ENCODE results near the gene RFX3.

The RFX3 gene

DNA sequence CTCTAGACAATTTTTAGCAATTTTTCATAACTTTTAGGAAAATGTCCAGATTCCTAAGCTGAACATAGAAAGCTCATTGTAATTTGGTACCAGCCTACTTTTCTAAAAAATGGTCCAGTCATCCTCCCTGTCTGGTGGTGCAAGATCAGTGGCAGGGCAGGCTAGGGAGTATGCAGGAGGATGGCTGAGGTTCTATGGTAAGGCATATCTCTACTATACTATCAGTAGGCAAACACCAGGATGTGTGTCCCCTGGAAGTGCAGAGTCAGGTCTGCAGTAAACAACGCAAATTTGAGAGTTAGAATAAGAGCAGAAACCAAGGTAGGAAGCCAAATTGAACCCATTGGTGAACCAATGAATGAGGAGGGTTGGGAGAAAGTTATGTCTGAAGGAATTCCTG, 22.8 kb upstream of the RFX3 start:
- H3K4me3 ChIP-seq (ENCODE audit: low read depth, low read length): no peak overlapping the region
- TF ChIP-seq, protein P1, sequence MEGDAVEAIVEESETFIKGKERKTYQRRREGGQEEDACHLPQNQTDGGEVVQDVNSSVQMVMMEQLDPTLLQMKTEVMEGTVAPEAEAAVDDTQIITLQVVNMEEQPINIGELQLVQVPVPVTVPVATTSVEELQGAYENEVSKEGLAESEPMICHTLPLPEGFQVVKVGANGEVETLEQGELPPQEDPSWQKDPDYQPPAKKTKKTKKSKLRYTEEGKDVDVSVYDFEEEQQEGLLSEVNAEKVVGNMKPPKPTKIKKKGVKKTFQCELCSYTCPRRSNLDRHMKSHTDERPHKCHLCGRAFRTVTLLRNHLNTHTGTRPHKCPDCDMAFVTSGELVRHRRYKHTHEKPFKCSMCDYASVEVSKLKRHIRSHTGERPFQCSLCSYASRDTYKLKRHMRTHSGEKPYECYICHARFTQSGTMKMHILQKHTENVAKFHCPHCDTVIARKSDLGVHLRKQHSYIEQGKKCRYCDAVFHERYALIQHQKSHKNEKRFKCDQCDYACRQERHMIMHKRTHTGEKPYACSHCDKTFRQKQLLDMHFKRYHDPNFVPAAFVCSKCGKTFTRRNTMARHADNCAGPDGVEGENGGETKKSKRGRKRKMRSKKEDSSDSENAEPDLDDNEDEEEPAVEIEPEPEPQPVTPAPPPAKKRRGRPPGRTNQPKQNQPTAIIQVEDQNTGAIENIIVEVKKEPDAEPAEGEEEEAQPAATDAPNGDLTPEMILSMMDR (IDR thresholded peaks at IDR 0.05; ENCODE audit: insufficient read depth, low read length, missing control alignments): no peak
- ChIA-PET CTCF (no interaction called here), POLR2A (no interaction called here)
- no peak for DNase-seq (ENCODE audit: low read depth, low spot score)

GRCh38 chr9:3541206-3541605, 15.4 kb upstream of the RFX3 start:
- H3K4me3 ChIP-seq (ENCODE audit: low read depth, low read length): no peak overlapping the region
- ChIA-PET CTCF (no interaction called here), POLR2A (no interaction called here)
- no peak for DNase-seq (ENCODE audit: low read depth, low spot score)
- TF ChIP-seq, protein P1 (IDR thresholded peaks at IDR 0.05; ENCODE audit: insufficient read depth, low read length, missing control alignments): no peak

DNA sequence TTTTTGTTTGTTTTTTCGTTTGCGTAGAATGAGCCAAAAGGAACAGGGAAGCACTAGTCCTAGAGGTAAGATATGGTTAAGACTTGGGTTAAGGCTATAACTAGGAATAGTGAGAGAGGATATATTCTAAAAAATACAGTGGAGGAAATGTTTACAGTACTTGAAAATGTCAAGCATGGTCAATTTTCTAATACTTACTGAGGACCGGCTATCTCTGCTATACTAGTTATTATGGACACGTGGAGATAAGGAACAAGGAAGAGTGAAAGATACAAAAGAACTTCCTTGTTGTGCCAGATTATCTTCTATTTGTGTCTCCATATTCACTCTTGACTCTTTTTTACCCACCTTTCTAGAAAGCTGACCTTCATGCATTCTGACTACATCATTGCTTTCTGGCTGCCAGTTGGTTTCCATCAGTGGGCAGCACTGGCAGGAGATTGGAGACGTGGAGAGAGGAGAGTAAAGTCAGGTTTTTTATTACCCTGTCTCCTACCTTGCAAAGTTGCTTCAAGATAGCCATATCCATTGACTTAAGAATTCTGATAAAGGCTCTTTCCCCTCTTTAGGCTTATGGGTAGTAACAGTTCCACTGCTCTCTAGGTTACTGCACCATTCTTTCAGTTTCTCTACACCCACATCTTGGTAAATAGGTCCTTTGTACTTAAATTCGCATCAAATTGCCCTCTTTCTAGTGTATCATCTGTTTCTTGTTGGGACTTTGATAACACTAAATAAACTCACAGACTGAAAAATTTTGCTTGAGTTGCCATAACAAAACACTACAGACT, 9.0 kb upstream of the RFX3 start:
- ChIA-PET CTCF (no interaction called here), POLR2A (no interaction called here)
- DNase-seq (ENCODE audit: low read depth, low spot score): no peak
- TF ChIP-seq, protein P1 (IDR thresholded peaks at IDR 0.05; ENCODE audit: insufficient read depth, low read length, missing control alignments): no peak
- H3K4me3 ChIP-seq (ENCODE audit: low read depth, low read length): no peak overlapping the region

GRCh38 chr9:3532158-3532557, 6.4 kb upstream of the RFX3 start:
- POLR2A ChIA-PET: no interaction called here
- TF ChIP-seq, protein P1 (IDR thresholded peaks at IDR 0.05; ENCODE audit: insufficient read depth, low read length, missing control alignments): no peak
- H3K4me3 ChIP-seq (ENCODE audit: low read depth, low read length): no peak overlapping the region
- CTCF ChIA-PET: no interaction called here
- DNase-seq (ENCODE audit: low read depth, low spot score): no peak

GRCh38 chr9:3528451-3528850, 2.6 kb upstream of the RFX3 start:
- TF ChIP-seq, protein P1 (IDR thresholded peaks at IDR 0.05; ENCODE audit: insufficient read depth, low read length, missing control alignments): no peak
- CTCF ChIA-PET: interaction anchor here (0.8 to 1.3 kb wide), 2 partner anchors 13 to 14 kb away, joined by 3 to 5 read pairs; no protein-coding TSS in a partner anchor
- no peak for DNase-seq (ENCODE audit: low read depth, low spot score)
- no peak overlapping the region for H3K4me3 ChIP-seq (ENCODE audit: low read depth, low read length)
- POLR2A ChIA-PET: no interaction called here

GRCh38 chr9:3526997-3527940, 1.5 kb upstream of the RFX3 start:
- ChIA-PET CTCF (interaction anchor here (0.7 to 1.3 kb wide), 6 partner anchors 9 to 842 kb away, joined by 3 to 5 read pairs (median 4); no protein-coding TSS in a partner anchor), POLR2A (interaction anchor here (0.6 to 1.6 kb wide), 7 partner anchors 25 to 846 kb away, joined by 3 to 5 read pairs (median 3); no protein-coding TSS in a partner anchor)
- DNase-seq (ENCODE audit: low read depth, low spot score): no peak
- TF ChIP-seq, protein P1 (IDR thresholded peaks at IDR 0.05; ENCODE audit: insufficient read depth, low read length, missing control alignments): no peak
- H3K4me3 ChIP-seq (ENCODE audit: low read depth, low read length): peak overlapping the region; percentile 97
